NCI-H345 (cell line): ENCODE results near the gene HEATR9.

Experiments used
- DNase-seq: peaks from one replicate; lab custom pipeline; 2025; lab: John Stamatoyannopoulos, UW

Gene HEATR9

GRCh38 chr17:35808240-35808961 lies 60.3 kb downstream of the HEATR9 start:
- DNase-seq: no peak

- DNase-seq: no peak
These were observed 61.1 kb downstream of the HEATR9 start for GRCh38 chr17:35807371-35808144.
